GM23338 (cell line): ENCODE data around the gene PTPN18.

Experiments used
- EZH2 ChIP-seq: fragments of 200-600 bp; sonication (generic); IDR thresholded peaks from one replicate; pipeline ENCODE4 v1.8.0; 2017; ENCODE audit warnings: antibody characterized with exemption, mild to moderate bottlenecking, low read depth; ENCODE audit not compliant: unreplicated experiment
- EZH2phosphoT487 ChIP-seq: fragments of 200-600 bp; sonication (generic); IDR thresholded peaks from one replicate; pipeline ENCODE4 v1.8.1; 2018; ENCODE audit warnings: antibody characterized with exemption; ENCODE audit not compliant: unreplicated experiment
- JUNB ChIP-seq: IDR thresholded peaks from one replicate; pipeline ENCODE4 v1.6.1; 2016; ENCODE audit warnings: antibody characterized with exemption; ENCODE audit not compliant: unreplicated experiment
- NANOG ChIP-seq: IDR thresholded peaks from 2 replicates; pipeline ENCODE4 v1.6.1; 2016; ENCODE audit warnings: antibody characterized with exemption, borderline replicate concordance
- POLR2AphosphoS5 ChIP-seq: IDR thresholded peaks from 2 replicates; pipeline ENCODE4 v1.6.1; 2016; ENCODE audit warnings: antibody characterized with exemption, low read depth
- STAT1 ChIP-seq: IDR thresholded peaks from one replicate; pipeline ENCODE4 v1.6.1; 2016; ENCODE audit warnings: antibody characterized with exemption; ENCODE audit not compliant: unreplicated experiment
- TF ChIP-seq, protein P1 (sequence below), 2 experiments: fragments of 200-600 bp in 1 of 2; sonication (generic) in 1 of 2; conservative IDR thresholded peaks; 2 replicates each; pipeline versions ENCODE4 v1.5.1 to v1.6.1; 2016 to 2017; ENCODE audit warnings: antibody characterized with exemption in 2 of 2, low read depth in 2 of 2, mild to moderate bottlenecking in 2 of 2, moderate library complexity in 1 of 2
- TF ChIP-seq, protein P2 (sequence below): IDR thresholded peaks from 2 replicates; pipeline ENCODE4 v1.6.1; 2016; ENCODE audit warnings: antibody characterized with exemption
- TF ChIP-seq, protein P3 (sequence below): IDR thresholded peaks from one replicate; pipeline ENCODE4 v1.6.1; 2018; ENCODE audit warnings: antibody characterized with exemption; ENCODE audit not compliant: unreplicated experiment

DNA sequence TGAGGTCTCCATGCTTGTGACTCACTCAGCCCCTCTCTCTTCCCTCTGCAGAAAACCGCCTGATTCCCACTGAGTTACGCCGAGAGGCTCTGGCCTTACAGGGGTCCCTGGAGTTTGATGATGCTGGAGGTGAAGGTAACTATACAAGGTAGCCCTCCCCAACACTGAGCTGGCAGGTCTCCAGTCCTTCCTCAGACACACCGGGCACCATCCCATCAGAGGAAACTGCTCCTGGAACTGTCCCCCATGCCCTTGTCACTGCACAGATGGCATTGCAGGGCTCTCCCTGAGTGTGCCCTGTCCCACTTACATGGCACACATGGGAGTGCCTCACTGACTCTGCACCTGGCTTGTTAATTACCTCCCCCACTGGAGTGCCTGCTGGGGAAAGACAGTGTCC is 11.3 kb upstream of the PTPN18 start:
- TF ChIP-seq, protein P1, sequence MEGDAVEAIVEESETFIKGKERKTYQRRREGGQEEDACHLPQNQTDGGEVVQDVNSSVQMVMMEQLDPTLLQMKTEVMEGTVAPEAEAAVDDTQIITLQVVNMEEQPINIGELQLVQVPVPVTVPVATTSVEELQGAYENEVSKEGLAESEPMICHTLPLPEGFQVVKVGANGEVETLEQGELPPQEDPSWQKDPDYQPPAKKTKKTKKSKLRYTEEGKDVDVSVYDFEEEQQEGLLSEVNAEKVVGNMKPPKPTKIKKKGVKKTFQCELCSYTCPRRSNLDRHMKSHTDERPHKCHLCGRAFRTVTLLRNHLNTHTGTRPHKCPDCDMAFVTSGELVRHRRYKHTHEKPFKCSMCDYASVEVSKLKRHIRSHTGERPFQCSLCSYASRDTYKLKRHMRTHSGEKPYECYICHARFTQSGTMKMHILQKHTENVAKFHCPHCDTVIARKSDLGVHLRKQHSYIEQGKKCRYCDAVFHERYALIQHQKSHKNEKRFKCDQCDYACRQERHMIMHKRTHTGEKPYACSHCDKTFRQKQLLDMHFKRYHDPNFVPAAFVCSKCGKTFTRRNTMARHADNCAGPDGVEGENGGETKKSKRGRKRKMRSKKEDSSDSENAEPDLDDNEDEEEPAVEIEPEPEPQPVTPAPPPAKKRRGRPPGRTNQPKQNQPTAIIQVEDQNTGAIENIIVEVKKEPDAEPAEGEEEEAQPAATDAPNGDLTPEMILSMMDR (conservative IDR thresholded peaks at IDR 0.05; ENCODE audit: low read depth in 2 of 2) = no peak
- no peak for TF ChIP-seq EZH2
- TF ChIP-seq EZH2phosphoT487 = no peak
- TF ChIP-seq NANOG = no peak
- TF ChIP-seq, protein P2, sequence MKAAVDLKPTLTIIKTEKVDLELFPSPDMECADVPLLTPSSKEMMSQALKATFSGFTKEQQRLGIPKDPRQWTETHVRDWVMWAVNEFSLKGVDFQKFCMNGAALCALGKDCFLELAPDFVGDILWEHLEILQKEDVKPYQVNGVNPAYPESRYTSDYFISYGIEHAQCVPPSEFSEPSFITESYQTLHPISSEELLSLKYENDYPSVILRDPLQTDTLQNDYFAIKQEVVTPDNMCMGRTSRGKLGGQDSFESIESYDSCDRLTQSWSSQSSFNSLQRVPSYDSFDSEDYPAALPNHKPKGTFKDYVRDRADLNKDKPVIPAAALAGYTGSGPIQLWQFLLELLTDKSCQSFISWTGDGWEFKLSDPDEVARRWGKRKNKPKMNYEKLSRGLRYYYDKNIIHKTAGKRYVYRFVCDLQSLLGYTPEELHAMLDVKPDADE = no peak
- TF ChIP-seq POLR2AphosphoS5 = no peak
- no peak for TF ChIP-seq STAT1
- no peak for TF ChIP-seq JUNB
- TF ChIP-seq, protein P3, sequence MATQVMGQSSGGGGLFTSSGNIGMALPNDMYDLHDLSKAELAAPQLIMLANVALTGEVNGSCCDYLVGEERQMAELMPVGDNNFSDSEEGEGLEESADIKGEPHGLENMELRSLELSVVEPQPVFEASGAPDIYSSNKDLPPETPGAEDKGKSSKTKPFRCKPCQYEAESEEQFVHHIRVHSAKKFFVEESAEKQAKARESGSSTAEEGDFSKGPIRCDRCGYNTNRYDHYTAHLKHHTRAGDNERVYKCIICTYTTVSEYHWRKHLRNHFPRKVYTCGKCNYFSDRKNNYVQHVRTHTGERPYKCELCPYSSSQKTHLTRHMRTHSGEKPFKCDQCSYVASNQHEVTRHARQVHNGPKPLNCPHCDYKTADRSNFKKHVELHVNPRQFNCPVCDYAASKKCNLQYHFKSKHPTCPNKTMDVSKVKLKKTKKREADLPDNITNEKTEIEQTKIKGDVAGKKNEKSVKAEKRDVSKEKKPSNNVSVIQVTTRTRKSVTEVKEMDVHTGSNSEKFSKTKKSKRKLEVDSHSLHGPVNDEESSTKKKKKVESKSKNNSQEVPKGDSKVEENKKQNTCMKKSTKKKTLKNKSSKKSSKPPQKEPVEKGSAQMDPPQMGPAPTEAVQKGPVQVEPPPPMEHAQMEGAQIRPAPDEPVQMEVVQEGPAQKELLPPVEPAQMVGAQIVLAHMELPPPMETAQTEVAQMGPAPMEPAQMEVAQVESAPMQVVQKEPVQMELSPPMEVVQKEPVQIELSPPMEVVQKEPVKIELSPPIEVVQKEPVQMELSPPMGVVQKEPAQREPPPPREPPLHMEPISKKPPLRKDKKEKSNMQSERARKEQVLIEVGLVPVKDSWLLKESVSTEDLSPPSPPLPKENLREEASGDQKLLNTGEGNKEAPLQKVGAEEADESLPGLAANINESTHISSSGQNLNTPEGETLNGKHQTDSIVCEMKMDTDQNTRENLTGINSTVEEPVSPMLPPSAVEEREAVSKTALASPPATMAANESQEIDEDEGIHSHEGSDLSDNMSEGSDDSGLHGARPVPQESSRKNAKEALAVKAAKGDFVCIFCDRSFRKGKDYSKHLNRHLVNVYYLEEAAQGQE = no peak
